ENCODE data around the gene PPP1R27. TPM values are rescaled to one million over a fixed set of nuclear protein-coding genes. Genes with fewer than 3 reads are reported as not detected.

PPP1R27 gene
- total RNA-seq, 1 experiment from 2014 or later: not detected

- Mint-ChIP-seq H3K9me3 (ENCODE audit: unreplicated experiment) (no peaks in the 10 kb centered on the region), H3K27ac (ENCODE audit: low read depth, unreplicated experiment) (no peak overlapping the region), H3K27me3 (ENCODE audit: insufficient read depth, unreplicated experiment) (no peaks in the 10 kb centered on the region), H3K4me1 (ENCODE audit: insufficient read depth, unreplicated experiment) (no peaks in the 10 kb centered on the region), H3K4me3 (ENCODE audit: unreplicated experiment) (no peak overlapping the region), H3K36me3 (ENCODE audit: insufficient read depth, unreplicated experiment) (peaks cover 48% of the 10 kb centered on the region)
- BruUV-seq (replicated peaks): no TSS peak
- ChIA-PET POLR2A (interaction anchor here (0.7 kb wide), 1 partner anchor 20 kb away, joined by 3 read pairs; no protein-coding TSS in a partner anchor), CTCF (no interaction called here)
- TF ChIP-seq, protein P1, sequence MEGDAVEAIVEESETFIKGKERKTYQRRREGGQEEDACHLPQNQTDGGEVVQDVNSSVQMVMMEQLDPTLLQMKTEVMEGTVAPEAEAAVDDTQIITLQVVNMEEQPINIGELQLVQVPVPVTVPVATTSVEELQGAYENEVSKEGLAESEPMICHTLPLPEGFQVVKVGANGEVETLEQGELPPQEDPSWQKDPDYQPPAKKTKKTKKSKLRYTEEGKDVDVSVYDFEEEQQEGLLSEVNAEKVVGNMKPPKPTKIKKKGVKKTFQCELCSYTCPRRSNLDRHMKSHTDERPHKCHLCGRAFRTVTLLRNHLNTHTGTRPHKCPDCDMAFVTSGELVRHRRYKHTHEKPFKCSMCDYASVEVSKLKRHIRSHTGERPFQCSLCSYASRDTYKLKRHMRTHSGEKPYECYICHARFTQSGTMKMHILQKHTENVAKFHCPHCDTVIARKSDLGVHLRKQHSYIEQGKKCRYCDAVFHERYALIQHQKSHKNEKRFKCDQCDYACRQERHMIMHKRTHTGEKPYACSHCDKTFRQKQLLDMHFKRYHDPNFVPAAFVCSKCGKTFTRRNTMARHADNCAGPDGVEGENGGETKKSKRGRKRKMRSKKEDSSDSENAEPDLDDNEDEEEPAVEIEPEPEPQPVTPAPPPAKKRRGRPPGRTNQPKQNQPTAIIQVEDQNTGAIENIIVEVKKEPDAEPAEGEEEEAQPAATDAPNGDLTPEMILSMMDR (IDR thresholded peaks at IDR 0.05; ENCODE audit: unreplicated experiment): no peak
- intact Hi-C loops (cut with micrococcal nuclease): no loop called here
- DNase-seq (ENCODE audit: unreplicated experiment): no peak
Observed at GRCh38 chr17:81877569-81877968, 42.7 kb upstream of the PPP1R27 start.

DNA sequence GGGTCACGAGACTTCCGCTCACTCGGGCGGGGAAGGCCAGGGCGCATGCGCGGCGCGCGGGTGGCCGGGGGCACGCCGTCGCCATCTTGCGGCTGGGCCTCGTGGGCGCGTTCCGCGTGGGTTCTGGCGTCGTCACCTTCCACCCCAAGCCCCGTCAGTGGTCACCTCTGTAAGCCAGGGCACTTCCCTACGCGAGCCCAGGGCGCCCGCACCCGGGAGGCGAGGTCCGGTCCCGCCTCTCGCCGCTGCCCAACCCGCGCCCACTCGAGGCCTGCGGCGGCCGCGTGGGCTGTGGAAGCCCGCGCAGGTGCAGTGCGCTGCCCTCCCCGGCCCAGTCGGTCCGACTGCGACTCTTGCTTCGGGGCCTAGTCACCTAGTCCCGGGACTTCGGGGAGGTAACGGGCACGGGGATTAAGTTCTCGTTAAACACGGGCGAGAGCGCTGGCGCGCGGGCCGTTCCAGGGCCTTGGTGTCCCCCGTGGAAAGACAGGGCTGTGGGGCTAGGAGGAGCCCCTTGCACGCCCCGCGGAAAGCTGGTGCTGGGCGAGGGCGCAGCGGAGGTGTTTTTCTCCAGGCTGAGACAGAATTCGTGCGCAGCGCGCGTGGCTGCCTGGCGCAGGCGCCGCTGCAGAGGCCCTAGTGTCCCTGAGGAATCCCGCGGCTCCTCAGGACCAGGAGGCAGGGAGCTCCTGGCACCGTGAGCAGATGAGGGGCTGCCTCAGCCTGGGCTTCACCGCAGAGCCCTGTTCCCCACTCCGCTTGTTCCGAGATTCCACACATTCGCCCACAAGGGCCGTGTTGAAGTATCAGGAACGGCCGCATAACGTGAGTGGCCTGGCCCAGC lies 36.8 kb upstream of the PPP1R27 start:
- H3K4me1 Mint-ChIP-seq (ENCODE audit: insufficient read depth, unreplicated experiment): peaks cover 18% of the 10 kb centered on the region
- peaks cover 52% of the 10 kb centered on the region for H3K36me3 Mint-ChIP-seq (ENCODE audit: insufficient read depth, unreplicated experiment)
- POLR2A ChIA-PET: interaction anchor here (0.6 to 4.1 kb wide), 15 partner anchors 10 to 166 kb away, joined by 3 to 27 read pairs (median 11); partner anchors contain the start of genes ALYREF, DCXR, P4HB and PYCR1
- TSS peak; percentile 68 for BruUV-seq (replicated peaks)
- peak; percentile 89 for DNase-seq (ENCODE audit: unreplicated experiment)
- no peaks in the 10 kb centered on the region for H3K27me3 Mint-ChIP-seq (ENCODE audit: insufficient read depth, unreplicated experiment)
- intact Hi-C loops (cut with micrococcal nuclease): no loop called here
- H3K4me3 Mint-ChIP-seq (ENCODE audit: unreplicated experiment): peak overlapping the region; percentile 78
- CTCF ChIA-PET: interaction anchor here (1.0 kb wide), 1 partner anchor 14 kb away, joined by 6 read pairs; no protein-coding TSS in a partner anchor
- no peaks in the 10 kb centered on the region for H3K9me3 Mint-ChIP-seq (ENCODE audit: unreplicated experiment)
- TF ChIP-seq, protein P1 (IDR thresholded peaks at IDR 0.05; ENCODE audit: unreplicated experiment): peak; percentile 28
- peak overlapping the region; percentile 88 for H3K27ac Mint-ChIP-seq (ENCODE audit: low read depth, unreplicated experiment)

GRCh38 chr17:81870981-81871386 lies 36.1 kb upstream of the PPP1R27 start, which contains the start of gene ARHGDIA:
Gene ARHGDIA, minus strand, starts transcription at chr17:81871337. Its CDS starts 1,407 bp downstream, at chr17:81869930.
- Mint-ChIP-seq H3K27me3 (ENCODE audit: insufficient read depth, unreplicated experiment) (no peaks in the 10 kb centered on the region), H3K36me3 (ENCODE audit: insufficient read depth, unreplicated experiment) (peaks cover 58% of the 10 kb centered on the region), H3K4me3 (ENCODE audit: unreplicated experiment) (peak within 1 kb of the TSS; percentile 78), H3K4me1 (ENCODE audit: insufficient read depth, unreplicated experiment) (peaks cover 18% of the 10 kb centered on the region), H3K27ac (ENCODE audit: low read depth, unreplicated experiment) (peak within 1 kb of the TSS; percentile 88), H3K9me3 (ENCODE audit: unreplicated experiment) (no peaks in the 10 kb centered on the region)
- CTCF ChIA-PET: no interaction called here
- POLR2A ChIA-PET: interaction anchor here (0.6 to 4.1 kb wide), 9 partner anchors 9 to 318 kb away, joined by 3 to 27 read pairs (median 14); partner anchors contain the start of genes ARL16, HGS and P4HB
- TF ChIP-seq, protein P1 (IDR thresholded peaks at IDR 0.05; ENCODE audit: unreplicated experiment): no peak
- intact Hi-C loops (cut with micrococcal nuclease): no loop called here
- no TSS peak for BruUV-seq (replicated peaks)
- DNase-seq (ENCODE audit: unreplicated experiment): no peak
